GM18867 (cell line): ENCODE measurements around the gene PCTP.

ENCODE experiments used
- ATAC-seq: cut with Tn5 transposase; IDR thresholded peaks from one replicate; pipeline ENCODE4 v1.9.1; 2021; ENCODE audit warnings: mild to moderate bottlenecking, moderate library complexity; ENCODE audit not compliant: unreplicated experiment

The PCTP gene

DNA sequence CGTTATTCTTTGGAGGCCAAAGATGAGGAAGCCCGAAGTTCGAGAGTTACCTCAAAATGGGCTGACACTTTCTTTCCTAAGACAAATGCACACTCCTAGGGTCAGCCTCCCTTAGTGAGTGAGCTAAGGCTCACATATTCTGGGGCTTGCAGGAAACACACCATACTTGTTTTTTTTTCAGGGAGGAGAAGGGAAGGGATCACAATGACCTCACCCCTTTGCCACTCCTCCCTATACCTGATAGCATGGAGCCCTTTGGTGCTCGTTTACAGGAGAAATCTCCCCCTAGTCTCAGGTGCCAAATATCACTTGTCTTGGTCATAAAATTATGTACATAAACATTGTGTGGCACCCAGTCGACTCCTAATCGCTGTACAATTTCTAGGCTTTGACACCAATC, 23.6 kb upstream of the PCTP start:
- ATAC-seq = no peak

DNA sequence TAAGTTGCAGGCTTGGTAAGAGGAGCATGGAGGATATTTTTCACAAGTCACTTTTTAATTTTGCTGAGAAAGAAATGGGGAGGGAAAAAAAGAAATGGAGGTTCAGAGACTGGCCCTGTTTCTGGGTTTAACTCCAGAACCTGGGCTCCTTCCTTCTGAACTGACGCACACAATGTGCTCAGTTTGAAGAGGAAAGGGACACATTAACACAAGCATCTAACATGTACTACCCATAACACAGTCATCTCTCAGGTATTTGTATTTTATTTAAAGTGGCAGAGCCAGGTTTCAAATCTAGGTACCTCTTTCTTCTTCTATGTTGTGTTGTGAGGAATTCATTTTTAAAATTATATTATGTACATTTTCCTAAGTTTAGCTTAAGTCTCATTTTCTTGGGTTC, 22.9 kb upstream of the PCTP start:
- ATAC-seq = no peak

DNA sequence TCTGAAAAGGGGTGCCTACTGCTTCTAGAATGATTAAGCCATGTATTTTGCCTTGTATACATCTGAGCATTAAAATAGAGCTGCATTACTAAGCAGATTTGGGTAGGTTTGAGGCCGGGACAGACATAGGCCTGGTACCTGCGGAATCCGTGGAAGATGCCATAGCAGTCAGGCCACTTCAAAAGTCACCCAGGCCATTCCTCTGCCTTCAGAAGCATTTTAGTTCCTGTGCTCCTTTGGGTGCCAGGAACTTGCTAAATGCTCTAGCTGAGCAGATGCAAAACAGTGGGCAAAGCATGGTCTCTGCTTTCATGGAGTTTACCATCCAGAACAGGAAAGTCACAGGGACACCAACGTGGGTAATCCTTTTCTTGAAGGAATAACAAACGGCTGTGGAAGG, 22.5 kb upstream of the PCTP start:
- no peak for ATAC-seq

DNA sequence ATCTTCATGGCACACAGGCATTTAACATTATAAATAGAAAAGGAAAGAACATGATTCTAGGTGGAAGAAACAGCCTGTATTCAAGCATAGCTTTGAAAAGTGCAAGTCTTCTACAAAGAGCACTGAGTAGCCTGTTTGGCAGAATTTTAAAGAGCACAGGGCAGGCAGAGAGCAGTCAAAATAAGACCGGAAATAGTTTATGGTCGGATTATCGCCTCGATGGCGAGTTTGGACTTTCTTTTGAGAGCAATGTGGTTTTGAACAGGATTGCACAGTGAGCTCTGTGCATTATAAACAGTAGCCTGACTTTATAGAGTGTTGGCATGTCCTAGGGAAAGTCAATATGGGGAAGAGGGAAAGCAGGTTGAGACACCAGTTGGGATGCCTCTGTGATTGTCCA, 22.0 kb upstream of the PCTP start:
- ATAC-seq = no peak

DNA sequence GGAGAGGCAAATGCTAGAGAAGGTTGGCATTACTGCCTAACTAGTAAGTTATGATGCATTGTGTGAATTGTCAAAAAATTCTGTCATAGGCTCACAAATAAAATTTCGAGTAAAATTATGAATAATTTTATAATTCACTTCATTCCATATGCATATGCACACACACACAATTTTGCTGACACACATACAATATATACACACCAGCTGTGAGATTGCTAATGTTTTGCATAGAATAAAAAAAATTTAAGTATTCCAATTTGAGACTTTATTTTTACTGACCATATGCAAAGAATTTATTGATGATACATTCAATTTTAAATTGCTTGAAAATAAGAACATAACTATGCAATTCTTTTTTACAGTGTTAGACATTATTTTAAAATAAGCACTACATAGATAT, 21.4 kb upstream of the PCTP start:
- ATAC-seq = no peak

DNA sequence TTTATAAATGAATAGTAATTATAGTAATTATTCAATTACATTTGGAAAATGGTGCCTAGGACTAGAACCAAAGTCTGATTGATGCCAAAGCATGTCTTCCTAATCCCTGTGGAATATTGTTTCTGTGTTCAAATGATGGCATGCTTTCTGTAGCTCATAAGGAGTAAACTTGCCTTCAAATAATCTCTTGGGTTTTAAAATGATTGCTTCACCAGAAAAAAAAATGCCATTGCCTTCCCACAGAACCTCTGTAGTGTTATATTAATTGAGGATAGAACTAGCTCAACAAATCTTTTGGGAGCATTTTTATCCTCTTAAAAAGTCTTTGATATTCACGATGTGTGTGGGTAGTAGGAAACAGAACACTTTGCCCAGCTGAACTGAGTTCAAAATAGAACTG, 20.5 kb upstream of the PCTP start:
- no peak for ATAC-seq

DNA sequence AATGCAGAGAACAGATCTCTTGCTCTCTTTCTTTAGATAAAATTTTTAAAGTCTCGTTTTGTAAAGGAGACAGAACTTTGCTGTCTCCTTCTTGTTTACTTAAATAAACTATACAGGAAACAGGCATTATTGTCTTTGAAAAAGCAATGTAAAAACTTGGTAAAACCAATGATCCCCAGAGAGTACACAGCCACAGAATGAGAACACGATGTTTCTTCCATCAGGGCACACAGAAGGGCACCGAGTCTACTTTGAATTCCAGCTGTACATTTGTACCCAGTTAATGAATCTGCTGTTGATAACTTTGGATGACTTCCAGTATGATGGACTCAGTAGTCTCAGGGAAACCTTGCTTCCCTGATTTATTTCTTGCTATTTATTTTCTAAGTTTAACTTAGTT, 20.0 kb upstream of the PCTP start:
- no peak for ATAC-seq

DNA sequence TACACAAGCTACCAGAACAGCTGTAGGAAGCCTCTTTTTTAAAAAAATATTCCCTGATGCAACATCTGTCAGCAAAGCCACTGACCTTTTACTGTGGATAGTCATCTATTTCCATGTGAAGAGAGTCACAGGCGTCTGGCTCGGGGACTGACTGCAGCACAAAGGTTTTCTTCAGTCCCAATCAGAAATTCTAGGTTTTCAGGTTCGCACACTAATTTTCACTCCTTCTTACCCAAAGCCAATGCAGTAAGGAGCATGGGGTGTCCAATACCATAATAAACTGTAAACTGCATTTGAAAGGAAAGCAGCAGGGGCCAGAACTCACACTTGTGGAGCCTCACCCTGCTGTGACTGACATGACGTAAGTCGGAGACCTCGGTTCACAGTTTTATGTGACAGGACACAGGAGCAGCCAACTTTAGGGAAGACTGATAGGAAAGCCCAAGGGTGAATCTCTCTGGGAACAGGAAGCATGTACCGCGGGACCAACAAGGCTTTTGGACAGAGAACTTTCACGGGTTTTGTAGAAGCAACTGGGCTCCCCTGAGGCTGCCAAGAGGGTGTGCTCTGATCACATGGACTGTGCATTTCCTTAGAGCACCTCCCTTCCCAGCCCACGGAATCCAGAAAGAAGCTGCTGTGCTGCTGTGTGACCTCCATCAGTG, 19.1 kb upstream of the PCTP start:
- no peak for ATAC-seq

DNA sequence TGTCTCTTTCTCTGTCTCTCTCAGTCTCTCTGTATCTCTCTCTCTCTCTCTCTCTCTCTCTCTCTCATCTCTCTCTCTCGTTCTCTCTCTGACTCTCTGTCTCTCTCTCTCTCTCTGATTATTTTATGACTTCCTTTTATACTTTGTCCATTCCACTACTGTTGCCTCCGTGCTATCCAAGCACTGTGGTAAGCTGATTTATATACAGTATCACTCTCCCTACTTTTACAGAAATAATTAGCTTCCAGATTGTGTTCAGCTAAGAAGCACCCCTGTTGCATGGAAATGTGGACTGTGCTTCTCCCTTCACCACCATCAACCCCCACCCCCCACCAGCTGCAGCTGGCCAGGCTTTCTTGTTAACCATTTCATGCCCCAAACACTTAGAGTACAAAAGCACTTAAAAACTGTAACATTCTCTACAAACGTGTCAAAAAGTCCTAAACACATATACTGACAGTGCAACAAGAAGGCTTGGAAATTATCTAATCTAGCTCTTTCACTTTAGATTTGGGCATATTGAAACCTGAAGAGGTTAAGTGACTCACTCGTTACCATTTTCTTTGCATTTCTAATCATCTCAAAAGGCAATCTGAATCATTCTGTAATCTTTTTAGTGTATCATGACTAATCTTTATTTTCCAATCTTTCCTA, 16.6 kb upstream of the PCTP start:
- peak; percentile 63 for ATAC-seq

DNA sequence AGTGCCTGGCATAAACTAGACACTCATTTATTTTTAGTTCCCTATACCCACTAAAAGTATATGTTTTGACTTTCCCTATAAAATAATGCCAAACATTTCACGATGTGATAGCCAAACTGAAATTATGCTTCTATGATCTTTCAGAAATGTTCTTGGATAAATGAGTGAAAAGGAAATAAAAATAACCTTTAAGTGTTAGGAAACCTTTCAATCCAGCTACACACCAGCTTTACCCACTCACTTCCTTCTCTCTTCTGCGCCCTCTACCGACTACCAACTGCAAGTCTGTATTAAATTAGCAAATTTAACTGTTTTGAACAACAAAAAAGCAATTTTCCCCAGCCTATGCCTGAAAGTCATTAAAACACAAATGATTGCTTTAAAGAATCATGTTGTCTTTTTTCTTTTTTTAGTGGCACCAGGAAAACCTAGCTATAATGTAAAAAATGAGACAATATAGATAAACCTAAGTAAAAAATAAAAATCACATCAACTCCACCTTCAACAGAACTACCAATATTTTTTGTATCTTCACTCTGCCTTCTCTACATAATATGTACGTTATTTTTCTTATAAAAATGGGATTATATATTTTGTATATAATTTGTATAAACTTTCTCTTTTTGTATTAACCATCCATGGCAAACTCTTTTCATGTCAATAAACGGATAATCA, 15.0 kb upstream of the PCTP start:
- no peak for ATAC-seq

DNA sequence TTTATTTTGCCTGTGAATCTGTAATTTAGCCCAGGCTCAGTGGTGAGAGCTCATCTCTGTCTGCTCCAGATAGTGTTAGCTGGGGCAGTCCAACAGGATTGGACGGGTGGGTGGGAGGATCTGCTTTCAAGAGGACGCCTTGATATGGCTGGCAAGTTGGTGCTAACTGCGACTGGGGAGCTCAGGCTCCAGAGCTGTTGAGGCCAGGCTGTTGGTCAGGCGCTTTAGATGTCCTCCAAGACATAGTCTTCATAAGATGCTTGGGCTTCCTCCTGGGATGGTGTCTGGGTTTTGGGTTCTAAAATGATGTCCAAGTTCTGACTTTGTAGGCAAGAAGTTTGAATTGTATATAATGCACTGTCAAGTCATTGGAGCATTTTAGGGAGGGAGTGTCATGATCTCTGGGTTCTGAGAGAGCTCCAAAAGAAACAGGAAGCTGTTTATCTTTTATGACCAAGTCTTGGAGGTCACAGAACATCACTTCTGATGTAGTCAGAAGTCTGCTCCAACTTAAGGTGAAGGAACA, 12.8 kb upstream of the PCTP start:
- ATAC-seq = no peak

DNA sequence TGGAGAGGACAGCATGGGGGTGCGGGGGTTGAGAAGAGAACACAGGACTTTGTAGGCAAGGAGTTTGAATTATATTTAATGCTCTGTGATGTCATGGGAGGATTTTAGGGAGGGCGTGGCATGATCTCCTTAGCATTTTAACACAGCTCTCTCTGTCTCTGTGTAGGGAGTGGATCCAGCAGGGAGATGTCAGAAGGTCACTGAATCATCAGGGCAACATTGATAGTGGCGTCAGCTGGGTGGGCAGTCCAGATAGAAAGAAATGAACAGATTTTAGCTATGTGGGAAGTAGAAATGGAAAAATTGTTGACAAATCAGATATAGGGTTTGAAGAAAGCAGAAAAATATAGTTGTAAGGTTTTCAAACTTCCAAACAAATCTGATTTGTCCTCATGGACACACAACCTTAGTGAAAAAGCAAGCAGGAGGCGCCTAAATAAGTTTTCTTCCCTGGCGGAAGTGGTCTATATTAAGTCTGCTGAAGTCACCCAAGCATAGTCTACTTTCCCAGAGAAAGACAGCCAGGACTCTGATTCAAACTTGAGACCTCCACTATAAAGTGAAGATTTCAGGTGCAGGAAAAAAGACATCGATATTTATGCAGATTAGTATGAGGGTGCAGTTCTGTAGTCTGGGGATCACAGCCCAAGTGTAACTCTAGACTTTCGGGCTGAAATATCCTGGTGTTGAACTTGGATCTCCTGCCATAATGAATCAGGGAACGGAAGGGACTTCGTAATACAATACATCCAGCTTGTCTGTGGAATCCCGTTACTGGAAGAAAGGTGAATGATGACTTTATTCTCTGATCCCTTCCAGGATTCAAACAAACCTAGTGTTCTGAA, 10.1 kb upstream of the PCTP start:
- no peak for ATAC-seq

DNA sequence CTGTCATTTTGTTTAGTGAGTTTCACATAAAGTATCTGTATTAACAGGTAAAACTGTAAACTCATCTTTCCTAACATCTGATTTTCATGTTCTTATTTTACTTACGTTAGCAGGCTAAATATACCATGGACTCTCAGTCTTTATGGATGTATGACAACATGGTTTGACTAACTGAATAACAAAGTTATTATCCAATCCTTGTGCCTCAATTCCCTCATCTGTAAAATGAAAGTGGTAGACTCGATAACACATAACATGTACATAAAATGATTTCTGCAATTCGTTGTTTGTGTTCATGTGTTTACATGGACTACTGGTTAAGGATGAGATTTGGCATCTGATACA, 9.5 kb upstream of the PCTP start:
- ATAC-seq = no peak

DNA sequence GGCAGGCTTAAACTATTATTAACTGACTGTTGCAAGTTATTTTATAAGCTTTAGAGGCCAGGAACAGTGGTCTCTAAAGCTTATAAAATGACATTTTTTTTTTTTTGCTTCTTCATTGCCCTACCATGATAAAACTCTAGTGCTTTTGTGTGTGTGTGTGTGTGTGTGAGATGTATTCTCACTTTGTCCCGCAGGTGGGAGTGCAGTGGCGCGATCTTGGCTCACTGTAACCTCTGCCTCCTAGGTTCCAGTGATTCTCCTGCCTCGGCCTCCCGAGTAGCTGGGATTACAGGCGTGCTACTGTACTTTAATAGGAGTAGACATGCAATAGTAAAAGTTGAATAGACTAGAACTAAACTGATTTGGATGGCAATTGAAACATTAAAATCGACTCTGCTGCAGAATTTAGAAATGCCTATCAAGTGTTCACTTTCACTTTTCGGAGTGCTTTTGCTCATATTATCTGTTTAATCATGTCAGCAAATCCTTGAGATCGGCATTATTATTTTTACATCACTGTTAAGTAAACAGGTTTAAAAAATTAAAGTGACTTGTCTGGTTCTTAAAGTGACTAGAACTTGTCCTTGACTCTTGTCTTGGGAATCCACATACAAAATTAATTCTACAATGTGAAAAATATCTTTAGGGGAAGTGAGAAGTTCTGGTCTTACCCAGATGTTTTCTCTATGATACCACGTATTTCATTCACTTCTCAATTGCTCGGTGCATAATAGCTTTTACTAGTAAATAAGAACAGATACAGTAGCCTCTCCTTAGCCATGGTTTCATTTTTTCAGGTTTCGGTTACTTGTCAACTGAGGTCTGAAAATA, 8.4 kb upstream of the PCTP start:
- ATAC-seq = peak; percentile 92

DNA sequence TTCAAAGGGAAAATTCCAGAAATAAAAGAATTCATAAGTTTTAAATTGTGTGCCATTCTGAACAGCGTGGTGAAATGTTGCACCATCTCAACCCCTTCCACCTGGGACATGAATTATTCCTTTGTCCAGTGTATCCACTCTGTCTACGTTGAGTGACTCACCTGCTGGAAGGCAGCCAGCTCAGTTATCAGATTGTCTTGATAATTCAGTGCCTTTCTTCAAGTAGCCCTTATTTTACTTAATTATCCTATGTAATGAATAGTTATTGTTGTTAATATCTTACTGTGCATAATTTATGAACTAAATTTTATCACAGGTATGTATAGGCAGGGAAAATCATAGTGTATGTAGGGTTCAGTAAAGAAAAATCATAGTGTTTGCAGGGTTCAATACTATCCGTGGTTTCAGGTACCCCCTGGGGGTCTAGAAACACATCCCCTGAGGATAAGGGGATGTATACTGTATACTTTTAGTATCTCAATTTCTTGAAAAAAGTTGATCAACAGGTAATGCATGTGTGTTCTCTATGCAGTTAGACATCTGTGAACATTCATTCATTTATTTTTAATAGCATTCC, 7.7 kb upstream of the PCTP start:
- ATAC-seq = peak; percentile 20

DNA sequence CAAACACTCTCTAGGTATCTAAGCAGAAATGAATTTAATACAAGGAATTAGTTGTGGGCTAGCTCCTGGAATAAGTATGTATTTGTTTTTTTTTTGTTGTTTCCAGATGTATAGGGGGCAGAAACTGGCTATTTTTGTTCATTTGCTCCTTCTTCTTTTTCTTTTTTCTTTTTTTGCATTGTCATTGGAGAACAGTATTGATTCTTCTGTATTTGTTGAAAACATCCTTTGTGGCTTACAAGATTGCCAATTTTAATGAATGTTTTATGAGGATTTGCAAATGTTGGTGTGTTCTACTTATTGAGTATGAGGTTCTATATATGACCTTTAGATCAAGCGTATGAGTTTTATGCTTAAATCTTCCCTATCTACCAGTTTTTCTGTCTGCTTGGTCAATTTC, 5.6 kb upstream of the PCTP start:
- no peak for ATAC-seq

DNA sequence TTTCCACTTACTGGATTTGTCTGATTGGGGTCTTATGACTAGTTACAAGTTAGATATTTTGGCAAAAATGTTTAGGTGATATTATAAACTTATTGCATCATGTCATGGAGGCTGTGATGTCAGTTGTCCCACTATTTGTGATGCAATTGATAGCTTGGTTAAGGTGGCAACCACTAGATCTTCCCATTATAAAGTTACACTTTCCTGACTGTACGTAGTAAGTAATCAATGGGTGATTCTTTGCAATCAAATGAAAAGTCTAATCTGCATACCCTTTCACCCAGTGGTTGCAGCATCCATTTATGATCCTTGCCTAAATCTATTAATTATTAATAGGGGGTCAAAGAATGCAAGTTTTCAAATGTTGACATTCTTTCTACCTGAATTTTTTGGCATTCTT, 4.4 kb upstream of the PCTP start:
- no peak for ATAC-seq

DNA sequence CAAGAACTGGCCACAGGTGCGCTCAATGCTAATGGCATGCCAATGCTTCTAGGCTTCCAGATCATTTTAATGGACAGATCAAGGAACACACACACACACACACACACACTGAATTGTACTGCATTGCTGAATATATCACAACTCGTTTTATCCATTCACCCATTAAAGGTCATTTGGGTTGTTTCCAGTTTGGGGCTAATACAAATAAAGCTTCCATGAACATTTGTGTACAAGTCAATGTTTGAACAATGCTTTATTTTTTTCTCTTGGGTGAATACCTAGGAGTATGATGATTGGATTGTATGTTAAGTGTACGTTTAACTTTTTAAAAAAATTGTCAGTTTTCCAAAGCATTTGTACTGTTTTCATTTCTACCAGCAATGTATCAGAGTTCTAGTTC, 3.6 kb upstream of the PCTP start:
- no peak for ATAC-seq

DNA sequence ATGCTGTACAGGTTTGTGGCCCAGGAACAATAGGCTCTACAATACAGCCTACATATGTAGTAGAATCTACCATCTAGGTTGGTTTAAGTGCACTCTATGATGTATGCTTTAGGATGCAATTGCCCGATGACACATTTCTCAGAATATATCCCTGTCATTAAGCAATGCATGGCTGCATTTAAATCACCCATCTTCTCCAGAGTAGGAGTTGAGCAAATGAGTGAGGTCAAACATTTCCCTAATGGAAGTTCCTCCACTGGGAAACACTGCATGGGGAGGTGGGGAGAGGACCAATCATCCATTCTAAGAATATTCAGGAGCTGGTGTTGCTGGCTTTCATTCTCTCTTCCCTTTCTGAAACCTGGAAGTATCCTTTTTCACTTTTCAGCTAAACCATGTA, 2.0 kb upstream of the PCTP start:
- ATAC-seq = no peak

DNA sequence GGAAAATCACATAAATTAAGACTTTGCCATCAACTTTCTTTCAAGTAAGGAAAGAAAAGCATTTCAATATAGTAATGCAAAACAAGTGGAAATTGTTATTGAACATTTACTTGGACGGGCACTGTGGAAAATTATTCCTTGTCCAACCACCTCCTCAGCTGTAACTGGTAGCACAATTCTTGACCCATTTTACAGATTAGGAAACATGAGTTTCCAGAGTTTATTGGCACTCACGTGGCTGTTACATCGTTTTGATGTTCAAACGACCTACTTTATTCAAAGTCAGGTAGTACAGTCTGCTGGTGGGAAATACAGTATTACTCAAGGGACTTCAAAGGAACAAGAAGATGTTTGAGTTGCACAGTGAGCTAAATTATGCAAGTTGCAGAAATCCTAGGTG, 866 bp upstream of the PCTP start:
- ATAC-seq = no peak
